ENCODE data around the gene CSNK2A1. TPM values are rescaled to one million over a fixed set of nuclear protein-coding genes. Genes with fewer than 3 reads are reported as not detected.

CSNK2A1 gene
- total and polyA plus RNA-seq, 2 of the 8 experiments (the other 6 are each of a cell fraction or from before 2014, with no cell fraction given): 117 to 260 TPM

DNA sequence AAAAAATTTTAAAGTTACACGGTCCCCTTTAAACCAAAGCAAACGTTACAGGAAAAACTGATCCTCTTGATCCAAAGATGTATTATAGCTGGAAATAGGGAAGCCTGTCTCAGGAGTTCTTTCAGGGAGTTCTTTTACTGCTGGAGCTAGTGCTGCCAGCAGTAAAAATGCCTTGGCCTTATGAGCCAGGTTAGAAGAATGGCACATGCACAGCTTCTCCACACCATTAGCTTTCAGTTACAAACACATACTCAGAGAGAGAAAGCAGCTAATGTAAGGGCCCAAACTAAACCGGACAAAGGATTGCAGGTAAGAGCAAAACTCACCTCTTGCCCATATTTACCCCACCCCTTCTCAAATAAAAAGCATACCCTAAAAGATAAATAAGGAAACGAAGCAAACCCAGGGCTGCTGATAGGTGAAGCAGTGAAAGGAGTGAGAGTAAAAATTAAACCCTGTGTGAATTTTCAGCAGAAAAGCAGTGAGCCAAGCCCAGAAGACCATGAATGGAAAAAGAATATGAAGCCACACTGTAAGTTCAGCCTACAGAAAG, 100.3 kb downstream of the CSNK2A1 start (continued):
- TF ChIP-seq MAFK (IDR thresholded peaks at IDR 0.05; ENCODE audit: low read depth, low read length) (no peak), YY1 (IDR thresholded peaks at IDR 0.05; ENCODE audit: low read depth, low read length) (no peak), SP1 (IDR thresholded peaks at IDR 0.05; ENCODE audit: low read depth, low read length) (no peak), RNF2 (IDR thresholded peaks at IDR 0.05; ENCODE audit: borderline replicate concordance, low read depth, low read length, missing control alignments, poor library complexity, severe bottlenecking) (no peak), BRCA1 (IDR thresholded peaks at IDR 0.05; ENCODE audit: low read depth, low read length) (no peak)

Measured in H1 (cell line).